ENCODE results near the gene HEG1.

Gene HEG1

GRCh38 chr3:125033616-125034015 lies 22.2 kb downstream of the HEG1 start:
- no peak for ATAC-seq (replicated peaks; ENCODE audit: extremely low read depth, poor library complexity, severe bottlenecking)
- peaks cover 6% of the 10 kb centered on the region for H3K9me3 Mint-ChIP-seq
- H3K36me3 Mint-ChIP-seq (ENCODE audit: insufficient read depth), result peaks cover 1% of the 10 kb centered on the region
- no peak for DNase-seq (ENCODE audit: low spot score in 2 of 2)
- H3K27ac Mint-ChIP-seq (ENCODE audit: low read depth), result no peak overlapping the region
- H3K4me3 Mint-ChIP-seq, result no peak overlapping the region
- no peaks in the 10 kb centered on the region for H3K27me3 Mint-ChIP-seq
- H3K4me1 Mint-ChIP-seq, result peaks cover 44% of the 10 kb centered on the region

- Mint-ChIP-seq H3K27ac (ENCODE audit: low read depth) (no peak overlapping the region), H3K4me1 (peaks cover 44% of the 10 kb centered on the region), H3K9me3 (peaks cover 6% of the 10 kb centered on the region), H3K4me3 (no peak overlapping the region), H3K36me3 (ENCODE audit: insufficient read depth) (peaks cover 5% of the 10 kb centered on the region), H3K27me3 (no peaks in the 10 kb centered on the region)
- ATAC-seq (replicated peaks; ENCODE audit: extremely low read depth, poor library complexity, severe bottlenecking) (no peak), DNase-seq (ENCODE audit: low spot score in 2 of 2) (no peak)
These were observed 22.7 kb downstream of the HEG1 start for GRCh38 chr3:125033135-125033534.

- H3K4me1 Mint-ChIP-seq, result peaks cover 42% of the 10 kb centered on the region
- DNase-seq (ENCODE audit: low spot score in 2 of 2), result no peak
- no peak overlapping the region for H3K4me3 Mint-ChIP-seq
- no peaks in the 10 kb centered on the region for H3K27me3 Mint-ChIP-seq
- H3K27ac Mint-ChIP-seq (ENCODE audit: low read depth), result peak overlapping the region; percentile 10
- no peak for ATAC-seq (replicated peaks; ENCODE audit: extremely low read depth, poor library complexity, severe bottlenecking)
- peaks cover 6% of the 10 kb centered on the region for H3K9me3 Mint-ChIP-seq
- peaks cover 6% of the 10 kb centered on the region for H3K36me3 Mint-ChIP-seq (ENCODE audit: insufficient read depth)
These were observed 23.1 kb downstream of the HEG1 start for GRCh38 chr3:125032683-125033082.

GRCh38 chr3:125032100-125032643 lies 23.6 kb downstream of the HEG1 start:
- no peak for ATAC-seq (replicated peaks; ENCODE audit: extremely low read depth, poor library complexity, severe bottlenecking)
- Mint-ChIP-seq H3K9me3 (peaks cover 6% of the 10 kb centered on the region), H3K4me3 (no peak overlapping the region), H3K27me3 (no peaks in the 10 kb centered on the region), H3K36me3 (ENCODE audit: insufficient read depth) (peaks cover 9% of the 10 kb centered on the region), H3K4me1 (peaks cover 38% of the 10 kb centered on the region), H3K27ac (ENCODE audit: low read depth) (peak overlapping the region; percentile 10)
- no peak for DNase-seq (ENCODE audit: low spot score in 2 of 2)

- H3K27me3 Mint-ChIP-seq, result no peaks in the 10 kb centered on the region
- no peak overlapping the region for H3K27ac Mint-ChIP-seq (ENCODE audit: low read depth)
- ATAC-seq (replicated peaks; ENCODE audit: extremely low read depth, poor library complexity, severe bottlenecking), result no peak
- H3K9me3 Mint-ChIP-seq, result peaks cover 6% of the 10 kb centered on the region
- H3K36me3 Mint-ChIP-seq (ENCODE audit: insufficient read depth), result peaks cover 15% of the 10 kb centered on the region
- no peak overlapping the region for H3K4me3 Mint-ChIP-seq
- peaks cover 38% of the 10 kb centered on the region for H3K4me1 Mint-ChIP-seq
- DNase-seq (ENCODE audit: low spot score in 2 of 2), result no peak
These were observed 24.3 kb downstream of the HEG1 start for GRCh38 chr3:125031544-125031943.

GRCh38 chr3:125028657-125029056 lies 27.1 kb downstream of the HEG1 start:
- Mint-ChIP-seq H3K27me3 (no peaks in the 10 kb centered on the region), H3K36me3 (ENCODE audit: insufficient read depth) (peaks cover 30% of the 10 kb centered on the region), H3K27ac (ENCODE audit: low read depth) (no peak overlapping the region), H3K4me3 (no peak overlapping the region), H3K9me3 (no peaks in the 10 kb centered on the region), H3K4me1 (peaks cover 52% of the 10 kb centered on the region)
- no peak for ATAC-seq (replicated peaks; ENCODE audit: extremely low read depth, poor library complexity, severe bottlenecking)
- DNase-seq (ENCODE audit: low spot score in 2 of 2), result no peak

- Mint-ChIP-seq H3K4me3 (no peak overlapping the region), H3K27ac (ENCODE audit: low read depth) (no peak overlapping the region), H3K36me3 (ENCODE audit: insufficient read depth) (peaks cover 30% of the 10 kb centered on the region), H3K27me3 (no peaks in the 10 kb centered on the region), H3K9me3 (no peaks in the 10 kb centered on the region), H3K4me1 (peaks cover 51% of the 10 kb centered on the region)
- DNase-seq (ENCODE audit: low spot score in 2 of 2), result no peak
- ATAC-seq (replicated peaks; ENCODE audit: extremely low read depth, poor library complexity, severe bottlenecking), result no peak
These were observed 30.2 kb downstream of the HEG1 start for GRCh38 chr3:125025642-125026041.

GRCh38 chr3:125024817-125025216 lies 31.0 kb downstream of the HEG1 start:
- DNase-seq (ENCODE audit: low spot score in 2 of 2) (no peak), ATAC-seq (replicated peaks; ENCODE audit: extremely low read depth, poor library complexity, severe bottlenecking) (no peak)
- no peaks in the 10 kb centered on the region for H3K9me3 Mint-ChIP-seq
- no peak overlapping the region for H3K4me3 Mint-ChIP-seq
- peaks cover 29% of the 10 kb centered on the region for H3K36me3 Mint-ChIP-seq (ENCODE audit: insufficient read depth)
- no peak overlapping the region for H3K27ac Mint-ChIP-seq (ENCODE audit: low read depth)
- H3K4me1 Mint-ChIP-seq, result peaks cover 43% of the 10 kb centered on the region
- no peaks in the 10 kb centered on the region for H3K27me3 Mint-ChIP-seq

GRCh38 chr3:125023833-125024555 lies 31.8 kb downstream of the HEG1 start:
- Mint-ChIP-seq H3K4me1 (peaks cover 46% of the 10 kb centered on the region), H3K36me3 (ENCODE audit: insufficient read depth) (peaks cover 33% of the 10 kb centered on the region), H3K9me3 (no peaks in the 10 kb centered on the region), H3K27ac (ENCODE audit: low read depth) (peak overlapping the region; percentile 16), H3K4me3 (no peak overlapping the region), H3K27me3 (no peaks in the 10 kb centered on the region)
- ATAC-seq (replicated peaks; ENCODE audit: extremely low read depth, poor library complexity, severe bottlenecking) (no peak), DNase-seq (ENCODE audit: low spot score in 2 of 2) (no peak)

GRCh38 chr3:125022206-125022605 lies 33.6 kb downstream of the HEG1 start:
- H3K9me3 Mint-ChIP-seq, result no peaks in the 10 kb centered on the region
- H3K4me1 Mint-ChIP-seq, result peaks cover 50% of the 10 kb centered on the region
- H3K36me3 Mint-ChIP-seq (ENCODE audit: insufficient read depth), result peaks cover 42% of the 10 kb centered on the region
- ATAC-seq (replicated peaks; ENCODE audit: extremely low read depth, poor library complexity, severe bottlenecking) (no peak), DNase-seq (ENCODE audit: low spot score in 2 of 2) (no peak)
- H3K4me3 Mint-ChIP-seq, result no peak overlapping the region
- H3K27me3 Mint-ChIP-seq, result no peaks in the 10 kb centered on the region
- peak overlapping the region; percentile 64 for H3K27ac Mint-ChIP-seq (ENCODE audit: low read depth)

- Mint-ChIP-seq H3K4me3 (peak overlapping the region; percentile 17), H3K27me3 (no peaks in the 10 kb centered on the region), H3K9me3 (no peaks in the 10 kb centered on the region), H3K36me3 (ENCODE audit: insufficient read depth) (peaks cover 27% of the 10 kb centered on the region), H3K27ac (ENCODE audit: low read depth) (peak overlapping the region; percentile 77), H3K4me1 (peaks cover 46% of the 10 kb centered on the region)
- ATAC-seq (replicated peaks; ENCODE audit: extremely low read depth, poor library complexity, severe bottlenecking), result no peak
- no peak for DNase-seq (ENCODE audit: low spot score in 2 of 2)
These were observed 36.5 kb downstream of the HEG1 start for GRCh38 chr3:125019271-125019670.

GRCh38 chr3:125017406-125017805 lies 38.4 kb downstream of the HEG1 start:
- ATAC-seq (replicated peaks; ENCODE audit: extremely low read depth, poor library complexity, severe bottlenecking), result no peak
- Mint-ChIP-seq H3K36me3 (ENCODE audit: insufficient read depth) (peaks cover 34% of the 10 kb centered on the region), H3K27ac (ENCODE audit: low read depth) (no peak overlapping the region), H3K9me3 (no peaks in the 10 kb centered on the region), H3K4me1 (peaks cover 29% of the 10 kb centered on the region), H3K4me3 (no peak overlapping the region), H3K27me3 (no peaks in the 10 kb centered on the region)
- no peak for DNase-seq (ENCODE audit: low spot score in 2 of 2)

- Mint-ChIP-seq H3K9me3 (no peaks in the 10 kb centered on the region), H3K4me3 (no peak overlapping the region), H3K27ac (ENCODE audit: low read depth) (no peak overlapping the region), H3K27me3 (no peaks in the 10 kb centered on the region), H3K36me3 (ENCODE audit: insufficient read depth) (peaks cover 38% of the 10 kb centered on the region), H3K4me1 (peaks cover 44% of the 10 kb centered on the region)
- no peak for DNase-seq (ENCODE audit: low spot score in 2 of 2)
- ATAC-seq (replicated peaks; ENCODE audit: extremely low read depth, poor library complexity, severe bottlenecking), result no peak
These were observed 41.1 kb downstream of the HEG1 start for GRCh38 chr3:125014570-125015179.
